Endothelial cell of umbilical vein (primary cell): ENCODE data around the gene SLIT1.

Source experiments
- CTCF ChIP-seq, 2 donors: IDR thresholded peaks; 1 replicate in 1 of 2; 2 replicates in 1 of 2; pipeline ENCODE4 v1.5.1; 2011; ENCODE audit warnings: low read length in 2 of 2, mild to moderate bottlenecking in 2 of 2, moderate library complexity in 2 of 2, control low read depth in 1 of 2, inconsistent platforms in 1 of 2, low read depth in 1 of 2; ENCODE audit not compliant: insufficient read depth in 1 of 2; ENCODE audit errors: extremely low read depth in 1 of 2
- EZH2 ChIP-seq: IDR thresholded peaks from 2 replicates; pipeline ENCODE4 v1.6.1; 2012; ENCODE audit warnings: borderline replicate concordance, low read depth, mild to moderate bottlenecking, moderate library complexity, low read length, inconsistent platforms; ENCODE audit not compliant: severe bottlenecking
- FOS ChIP-seq: IDR thresholded peaks from 2 replicates; pipeline ENCODE4 v1.6.1; 2011; ENCODE audit warnings: mild to moderate bottlenecking, low read length, moderate library complexity, borderline replicate concordance; ENCODE audit not compliant: insufficient read depth
- GATA2 ChIP-seq: IDR thresholded peaks from 2 replicates; pipeline ENCODE4 v1.7.0; 2011; ENCODE audit warnings: low read depth, mild to moderate bottlenecking, moderate library complexity, mixed read lengths, low read length; ENCODE audit not compliant: insufficient read length, insufficient read depth
- JUN ChIP-seq: IDR thresholded peaks from 2 replicates; pipeline ENCODE4 v1.6.1; 2011; ENCODE audit warnings: borderline replicate concordance, low read depth; ENCODE audit not compliant: insufficient read length, insufficient read depth
- MYC ChIP-seq: IDR thresholded peaks from one replicate; pipeline ENCODE4 v1.6.1; 2011; ENCODE audit warnings: mild to moderate bottlenecking, low read depth, low read length
- POLR2A ChIP-seq: IDR thresholded peaks from 2 replicates; pipeline ENCODE4 v1.6.1; 2012; ENCODE audit warnings: low read depth, mild to moderate bottlenecking, control low read depth, low read length
- POLR2AphosphoS5 ChIP-seq: IDR thresholded peaks from 2 replicates; pipeline ENCODE4 v1.6.1; 2012; ENCODE audit warnings: low read depth, mild to moderate bottlenecking, control low read depth, low read length, moderate library complexity; ENCODE audit not compliant: insufficient read depth
- TF ChIP-seq, protein P1 (sequence below): IDR thresholded peaks from 2 replicates; pipeline ENCODE4 v1.6.1; 2011; ENCODE audit not compliant: insufficient read depth, insufficient read length

GRCh38 chr10:97057491-97058235 lies 128.1 kb downstream of the SLIT1 start:
- TF ChIP-seq CTCF (IDR thresholded peaks at IDR 0.05; ENCODE audit: extremely low read depth in 1 of 2, insufficient read depth in 1 of 2, low read depth in 1 of 2, low read length in 2 of 2), result no peak
- no peak for TF ChIP-seq MYC
- no peak for TF ChIP-seq POLR2A
- TF ChIP-seq, protein P1, sequence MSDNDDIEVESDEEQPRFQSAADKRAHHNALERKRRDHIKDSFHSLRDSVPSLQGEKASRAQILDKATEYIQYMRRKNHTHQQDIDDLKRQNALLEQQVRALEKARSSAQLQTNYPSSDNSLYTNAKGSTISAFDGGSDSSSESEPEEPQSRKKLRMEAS, result no peak
- TF ChIP-seq EZH2, result no peak
- no peak for TF ChIP-seq FOS
- TF ChIP-seq POLR2AphosphoS5, result no peak
- no peak for TF ChIP-seq JUN
- TF ChIP-seq GATA2, result no peak
